A549 (cell line): ENCODE results near the gene IPO5. TPM values are rescaled to one million over a fixed set of nuclear protein-coding genes. Genes with fewer than 3 reads are reported as not detected.

ENCODE experiments used
- ATAC-seq, 2 experiments: fragments of 200-7000 bp in 1 of 2; fragments of >200 bp in 1 of 2; cut with Nextera tagmentation in 1 of 2; cut with Tn5 transposase in 1 of 2; 3 replicates each; pipeline versions ENCODE4 v1.8.0 to v1.9.1; 2018 to 2020; ENCODE audit warnings: mild to moderate bottlenecking in 1 of 2, moderate library complexity in 1 of 2
- CTCF ChIA-PET: fragments of 300-600 bp; sonication (Branson Sonifier 250); formaldehyde crosslinking; extraction: SDS; loops from one replicate; lab custom pipeline; 2021; ENCODE audit warnings: antibody characterized with exemption, inconsistent platforms; lab: Yijun Ruan, JAX
- POLR2A ChIA-PET: fragments of 350-600 bp; formaldehyde crosslinking; extraction: SDS; loops from one replicate; lab custom pipeline; 2021; ENCODE audit warnings: antibody characterized with exemption, inconsistent platforms; lab: Yijun Ruan, JAX
- DNase-seq, 2 experiments: peaks; one replicate each; pipeline versions ENCODE4 v3.0.0 to v3.0.0-alpha.2; 2011 to 2016; ENCODE audit warnings: low read depth in 1 of 2, low spot score in 1 of 2
- FAIRE-seq: peaks from 2 replicates; lab custom pipeline; 2011; peaks lifted over from hg19 to GRCh38; lab: Jason Lieb, UNC
- H3K27ac ChIP-seq, 2 experiments: fragments of >200 bp; sonication (Bioruptor Twin); formaldehyde crosslinking; 3 replicates each; pipeline ENCODE4 v1.5.1; 2016 to 2017
- H3K4me1 ChIP-seq: fragments of >200 bp; sonication (Bioruptor Twin); formaldehyde crosslinking; 3 replicates; pipeline ENCODE4 v1.6.1; 2016
- H3K4me2 ChIP-seq: fragments of >200 bp; sonication (Bioruptor Twin); formaldehyde crosslinking; 3 replicates; pipeline ENCODE4 v1.6.1; 2016
- H3K4me3 ChIP-seq: fragments of >200 bp; sonication (Bioruptor Twin); formaldehyde crosslinking; 3 replicates; pipeline ENCODE4 v1.5.1; 2016
- H3K9me3 ChIP-seq: fragments of >200 bp; sonication (Bioruptor Twin); formaldehyde crosslinking; 3 replicates; pipeline ENCODE4 v1.6.1; 2016
- CBX8 ChIP-seq: fragments of 200-600 bp; sonication (generic); IDR thresholded peaks from 2 replicates; pipeline ENCODE4 v1.6.1; 2016
- CHD2 ChIP-seq: fragments of 150-350 bp; IDR thresholded peaks from 2 replicates; pipeline ENCODE4 v1.6.1; 2014; ENCODE audit warnings: low read length; ENCODE audit not compliant: partially characterized antibody
- CHD4 ChIP-seq: fragments of 200-600 bp; sonication (generic); IDR thresholded peaks from 2 replicates; pipeline ENCODE4 v1.6.1; 2016; ENCODE audit warnings: antibody characterized with exemption, mild to moderate bottlenecking, borderline replicate concordance
- EHF ChIP-seq: fragments of 250-450 bp; sonication (Bioruptor Pico); IDR thresholded peaks from 2 replicates; pipeline ENCODE4 v1.5.0; 2020; ENCODE audit warnings: mild to moderate bottlenecking
- EHMT2 ChIP-seq: fragments of 200-600 bp; sonication (generic); IDR thresholded peaks from 2 replicates; pipeline ENCODE4 v1.6.1; 2016; ENCODE audit warnings: antibody characterized with exemption, low read depth, mild to moderate bottlenecking, moderate library complexity
- EP300 ChIP-seq, 2 experiments: fragments of >200 bp; sonication (Bioruptor Twin); formaldehyde crosslinking; IDR thresholded peaks; 2 replicates in 1 of 2; 3 replicates in 1 of 2; pipeline ENCODE4 v1.6.1; 2016 to 2017
- ESRRA ChIP-seq: fragments of 150-350 bp; IDR thresholded peaks from 2 replicates; pipeline ENCODE4 v1.6.1; 2014; ENCODE audit warnings: mild to moderate bottlenecking, low read length, borderline replicate concordance
- FOSL2 ChIP-seq, 2 experiments: fragments of 450-650 bp in 1 of 2; fragments of >200 bp in 1 of 2; sonication (Bioruptor Twin) in 1 of 2; formaldehyde crosslinking; IDR thresholded peaks; 2 replicates each; pipeline versions ENCODE4 v1.5.0 to v1.6.1; 2016 to 2020; ENCODE audit warnings: mild to moderate bottlenecking in 1 of 2, moderate library complexity in 1 of 2
- FOXS1 ChIP-seq: fragments of 250-450 bp; sonication (Bioruptor Pico); IDR thresholded peaks from 2 replicates; pipeline ENCODE4 v1.5.0; 2020; ENCODE audit warnings: mild to moderate bottlenecking, moderate library complexity
- GATA3 ChIP-seq: IDR thresholded peaks from 2 replicates; pipeline ENCODE4 v1.6.1; 2012; ENCODE audit warnings: borderline replicate concordance
- HDAC2 ChIP-seq: fragments of 200-600 bp; sonication (generic); IDR thresholded peaks from 2 replicates; pipeline ENCODE4 v1.6.1; 2016
- HEYL ChIP-seq: fragments of 250-450 bp; sonication (Bioruptor Pico); IDR thresholded peaks from 2 replicates; pipeline ENCODE4 v1.8.0; 2021; ENCODE audit warnings: mild to moderate bottlenecking, moderate library complexity
- HOXA7 ChIP-seq: fragments of 250-450 bp; sonication (Bioruptor Pico); IDR thresholded peaks from 2 replicates; pipeline ENCODE4 v1.5.0; 2020; ENCODE audit warnings: mild to moderate bottlenecking, moderate library complexity
- MAX ChIP-seq: IDR thresholded peaks from 2 replicates; pipeline ENCODE4 v1.6.1; 2012
- MYC ChIP-seq: IDR thresholded peaks from 2 replicates; pipeline ENCODE4 v1.6.1; 2012; ENCODE audit warnings: mild to moderate bottlenecking, inconsistent platforms, low read length, improper control_type of control experiment, borderline replicate concordance
- NR3C1 ChIP-seq: fragments of >200 bp; sonication (Bioruptor Twin); formaldehyde crosslinking; IDR thresholded peaks from 3 replicates; pipeline ENCODE4 v1.6.1; 2017
- POLR2A ChIP-seq: IDR thresholded peaks from 2 replicates; pipeline ENCODE4 v1.6.1; 2012; ENCODE audit warnings: mild to moderate bottlenecking, low read length
- RAD21 ChIP-seq, 2 experiments: fragments of >200 bp in 1 of 2; sonication (Bioruptor Twin) in 1 of 2; formaldehyde crosslinking in 1 of 2; IDR thresholded peaks in 1 of 2; conservative IDR thresholded peaks in 1 of 2; 2 replicates in 1 of 2; 3 replicates in 1 of 2; pipeline ENCODE4 v1.6.1; 2012 to 2018; ENCODE audit warnings: inconsistent platforms in 1 of 2
- RARB ChIP-seq: fragments of 250-450 bp; sonication (Bioruptor Pico); IDR thresholded peaks from 2 replicates; pipeline ENCODE4 v1.8.0; 2021; ENCODE audit warnings: mild to moderate bottlenecking, moderate library complexity
- RCOR1 ChIP-seq: fragments of 150-350 bp; IDR thresholded peaks from 2 replicates; pipeline ENCODE4 v1.6.1; 2014; ENCODE audit warnings: antibody characterized with exemption, low read length, low read depth
- REST ChIP-seq: fragments of 200-600 bp; sonication (generic); IDR thresholded peaks from 2 replicates; pipeline ENCODE4 v1.6.1; 2016; ENCODE audit warnings: antibody characterized with exemption, mild to moderate bottlenecking, moderate library complexity
- RFX5 ChIP-seq: fragments of 450-650 bp; IDR thresholded peaks from 2 replicates; pipeline ENCODE4 v1.7.1; 2014; ENCODE audit warnings: antibody characterized with exemption, mild to moderate bottlenecking, moderate library complexity
- SMC3 ChIP-seq: fragments of >200 bp; sonication (Bioruptor Twin); formaldehyde crosslinking; IDR thresholded peaks from 3 replicates; pipeline ENCODE4 v1.6.1; 2018; ENCODE audit warnings: inconsistent platforms
- TP53 ChIP-seq: fragments of 250-450 bp; sonication (Bioruptor Pico); IDR thresholded peaks from 2 replicates; pipeline ENCODE4 v1.5.0; 2021; ENCODE audit warnings: mild to moderate bottlenecking, moderate library complexity
- ZFP36 ChIP-seq: fragments of 450-650 bp; IDR thresholded peaks from 2 replicates; pipeline ENCODE4 v1.6.1; 2014; ENCODE audit warnings: borderline replicate concordance; ENCODE audit not compliant: partially characterized antibody
- WGBS: methylation state at CpG from one replicate; pipeline ENCODE4 v1.1.6; 2017; ENCODE audit errors: missing lambda C conversion rate; 5-methylcytosine and 5-hydroxymethylcytosine counted together
- polyA minus RNA-seq: library from RNA; depleted of rRNA, polyadenylated mRNA; stranded (reverse); fragments of >200 nt; gene quantifications from 2 replicates; pipeline ENCODE4 v1.2.3, GENCODE V29; 2011; rRNA and poly(A)+ RNA removed
- polyA plus RNA-seq, 4 experiments: library from polyadenylated mRNA; depleted of rRNA in 3 of 4; stranded (reverse); fragments of >200 nt; fragmentation: RNase III in 1 of 4; extraction: RNeasy Plus Mini Kit Qiagen cat#74134 plus additional on column Dnase treatment in 1 of 4; gene quantifications; 2 replicates in 3 of 4; 3 replicates in 1 of 4; pipeline ENCODE4 v1.2.3, GENCODE V29; 2011 to 2017

Gene IPO5
- polyA plus RNA-seq (2011; rRNA removed) = 166 and 174 TPM in 2 replicates
- 55.0 and 60.2 TPM in 2 replicates for polyA plus RNA-seq (2012; cell fraction: cytosol; rRNA removed)
- polyA plus RNA-seq (2012; cell fraction: nucleus; rRNA removed) = 52.1 and 55.8 TPM in 2 replicates
- 98.1 to 106 TPM (median 98.4 TPM) in 3 replicates for polyA plus RNA-seq (2017; fragmentation: RNase III; extraction: RNeasy Plus Mini Kit Qiagen cat#74134 plus additional on column Dnase treatment)
- 126 and 128 TPM in 2 replicates for polyA minus RNA-seq

- ATAC-seq (no peak), FAIRE-seq (no peak), DNase-seq (no peak)
- no peak within 1 kb of the TSS for H3K4me3 ChIP-seq
- POLR2A ChIA-PET = no interaction called here
- H3K27ac ChIP-seq = no peak within 1 kb of the TSS
- H3K4me1 ChIP-seq = no peaks in the 10 kb centered on the region
- no peak within 1 kb of the TSS for H3K4me2 ChIP-seq
- 65% methylated on average over 9 of the region's 10 CpGs for WGBS
- H3K9me3 ChIP-seq = no peaks in the 10 kb centered on the region
- CTCF ChIA-PET = interaction anchor here (0.9 kb wide), 1 partner anchor 42 kb away, joined by 3 read pairs; no protein-coding TSS in a partner anchor
- TF ChIP-seq FOSL2 (IDR thresholded peaks at IDR 0.05) (no peak), FOSL2 (CRISPR knock-in tag; IDR thresholded peaks at IDR 0.05) (no peak), CHD2 (no peak), EP300 (IDR thresholded peaks at IDR 0.05) (no peak), POLR2A (no peak)
Observed at GRCh38 chr13:97953376-97953970, at the start of gene IPO5. TSS of gene IPO5 (plus strand) at chr13:97953675. CDS start at chr13:97976697, 23,022 bp downstream.

- Histone ChIP-seq H3K4me1 (no peaks in the 10 kb centered on the region), H3K4me3 (no peak overlapping the region), H3K9me3 (no peaks in the 10 kb centered on the region), H3K27ac (no peak overlapping the region), H3K4me2 (no peak overlapping the region)
- DNase-seq (no peak), ATAC-seq (no peak), FAIRE-seq (no peak)
- TF ChIP-seq CBX8 = no peak
- TF ChIP-seq RARB = no peak
- no peak for TF ChIP-seq RAD21 (conservative IDR thresholded peaks at IDR 0.05 in 1 of 2, IDR thresholded peaks at IDR 0.05 in 1 of 2)
- no peak for TF ChIP-seq REST
- no peak for TF ChIP-seq HDAC2
- no peak for TF ChIP-seq EHMT2
- no peak for TF ChIP-seq RFX5
- TF ChIP-seq EP300 (IDR thresholded peaks at IDR 0.05) = no peak
- no peak for TF ChIP-seq POLR2A
- no peak for TF ChIP-seq CHD2
- no peak for TF ChIP-seq FOXS1
- no peak for TF ChIP-seq MAX
- TF ChIP-seq SMC3 = no peak
- no peak for TF ChIP-seq NR3C1
- TF ChIP-seq GATA3 = no peak
- TF ChIP-seq MYC = no peak
- TF ChIP-seq RCOR1 = no peak
- TF ChIP-seq EHF (CRISPR knock-in tag) = no peak
- no peak for TF ChIP-seq ESRRA
- 49% methylated on average over 2 of the region's 2 CpGs for WGBS
- POLR2A ChIA-PET = no interaction called here
- CTCF ChIA-PET = no interaction called here
Observed at GRCh38 chr13:97904059-97904458, 49.4 kb upstream of the IPO5 start.

- ChIA-PET POLR2A (no interaction called here), CTCF (interaction anchor here (1.9 kb wide), 1 partner anchor 50 kb away, joined by 6 read pairs; no protein-coding TSS in a partner anchor)
- H3K9me3 ChIP-seq = no peaks in the 10 kb centered on the region
- no peak for TF ChIP-seq HDAC2
- TF ChIP-seq TP53 (CRISPR knock-in tag) = no peak
- TF ChIP-seq MYC = no peak
- no peak for TF ChIP-seq HOXA7
- no peak for TF ChIP-seq ZFP36
- TF ChIP-seq HEYL = no peak
- TF ChIP-seq CHD4 = no peak
- TF ChIP-seq RAD21 (conservative IDR thresholded peaks at IDR 0.05 in 1 of 2, IDR thresholded peaks at IDR 0.05 in 1 of 2) = no peak
- TF ChIP-seq NR3C1 = no peak
- TF ChIP-seq GATA3 = no peak
- DNase-seq = no peak
- 0% methylated on average over 1 of the region's 1 CpG for WGBS
- no peak for ATAC-seq
- H3K4me2 ChIP-seq = no peak overlapping the region
- no peak overlapping the region for H3K4me3 ChIP-seq
- no peaks in the 10 kb centered on the region for H3K4me1 ChIP-seq
- no peak for FAIRE-seq
- H3K27ac ChIP-seq = no peak overlapping the region
Observed at GRCh38 chr13:97905517-97905916, 48.0 kb upstream of the IPO5 start.
